Mucosa of descending colon (tissue), 3 donors: Measurements from ENCODE around the gene GPR158. TPM values are rescaled to one million over a fixed set of nuclear protein-coding genes. Genes with fewer than 3 reads are reported as not detected.

Source experiments
- ATAC-seq: fragments of 200-7000 bp; cut with Tn5 transposase; one replicate; pipeline ENCODE4 v1.9.1; 2020; ENCODE audit warnings: mild to moderate bottlenecking, moderate library complexity
- DNase-seq, 3 donors: peaks; one replicate each; pipeline ENCODE4 v3.0.0-alpha.2; 2020
- H3K36me3 ChIP-seq: fragments of 200-600 bp; one replicate; pipeline ENCODE4 v1.8.0; 2021; ENCODE audit warnings: low read depth, mild to moderate bottlenecking
- H3K4me1 ChIP-seq: fragments of 200-600 bp; one replicate; pipeline ENCODE4 v1.8.0; 2021; ENCODE audit warnings: low read depth, mild to moderate bottlenecking
- H3K4me3 ChIP-seq: fragments of 200-600 bp; one replicate; pipeline ENCODE4 v1.8.0; 2021; ENCODE audit warnings: mild to moderate bottlenecking
- H3K9me3 ChIP-seq: fragments of 200-600 bp; one replicate; pipeline ENCODE4 v1.8.0; 2021; ENCODE audit warnings: mild to moderate bottlenecking
- intact Hi-C, 2 donors: fragments of 100-400 bp; cut with DNase I in 1 of 2; cut with micrococcal nuclease in 1 of 2; formaldehyde crosslinking; loops; one replicate each; pipeline versions ENCODE4 v1.11.0 to v1.11.1; 2022; cut with DNase I, micrococcal nuclease
- total RNA-seq, 3 donors: library from RNA; stranded (reverse); fragmentation: NEBNext Ultra II Directional in 2 of 3; extraction: Animal tissue kit (Norgen Biotek cat#: 25700) in 2 of 3; gene quantifications; one replicate each; pipeline versions ENCODE4 v1.2.1 to v1.2.4, GENCODE V29; 2021 to 2023
- TF ChIP-seq, protein P1 (sequence below): fragments of 200-600 bp; IDR thresholded peaks from one replicate; pipeline ENCODE4 v1.8.0; 2022; ENCODE audit warnings: antibody characterized with exemption, mild to moderate bottlenecking
- donor health status: DM: no; HTN: no; CAD: no; lungs with moderate emphysema.
- donor health status: DM: no; HTN: no; CAD: no.
- donor health status: DM: no; HTN: yes; CAD: no.

GPR158 gene
- total RNA-seq, 3 donors from 2014 or later, result 0.20 to 0.51 (median 0.24) TPM

DNA sequence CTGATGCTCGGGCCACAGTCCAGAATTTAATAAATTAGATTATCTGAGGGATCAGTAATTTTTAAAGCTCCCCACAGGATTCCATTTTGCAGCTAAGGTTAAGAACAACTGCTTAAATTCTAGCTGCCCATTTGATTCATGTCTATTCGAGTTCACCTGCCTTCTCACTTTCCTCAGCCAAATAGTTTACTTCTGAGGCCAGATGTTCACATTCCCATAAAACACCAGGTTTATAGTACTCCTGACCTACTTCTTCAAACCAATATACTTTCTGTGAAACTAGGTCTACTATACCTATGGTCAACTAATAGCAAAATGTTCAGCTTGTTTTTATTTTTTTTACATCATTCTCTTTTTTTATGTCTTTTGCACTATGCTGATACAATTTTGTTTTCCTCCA, 86.3 kb downstream of the GPR158 start:
- TF ChIP-seq, protein P1, sequence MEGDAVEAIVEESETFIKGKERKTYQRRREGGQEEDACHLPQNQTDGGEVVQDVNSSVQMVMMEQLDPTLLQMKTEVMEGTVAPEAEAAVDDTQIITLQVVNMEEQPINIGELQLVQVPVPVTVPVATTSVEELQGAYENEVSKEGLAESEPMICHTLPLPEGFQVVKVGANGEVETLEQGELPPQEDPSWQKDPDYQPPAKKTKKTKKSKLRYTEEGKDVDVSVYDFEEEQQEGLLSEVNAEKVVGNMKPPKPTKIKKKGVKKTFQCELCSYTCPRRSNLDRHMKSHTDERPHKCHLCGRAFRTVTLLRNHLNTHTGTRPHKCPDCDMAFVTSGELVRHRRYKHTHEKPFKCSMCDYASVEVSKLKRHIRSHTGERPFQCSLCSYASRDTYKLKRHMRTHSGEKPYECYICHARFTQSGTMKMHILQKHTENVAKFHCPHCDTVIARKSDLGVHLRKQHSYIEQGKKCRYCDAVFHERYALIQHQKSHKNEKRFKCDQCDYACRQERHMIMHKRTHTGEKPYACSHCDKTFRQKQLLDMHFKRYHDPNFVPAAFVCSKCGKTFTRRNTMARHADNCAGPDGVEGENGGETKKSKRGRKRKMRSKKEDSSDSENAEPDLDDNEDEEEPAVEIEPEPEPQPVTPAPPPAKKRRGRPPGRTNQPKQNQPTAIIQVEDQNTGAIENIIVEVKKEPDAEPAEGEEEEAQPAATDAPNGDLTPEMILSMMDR, result no peak
- Histone ChIP-seq H3K4me1 (no peaks in the 10 kb centered on the region), H3K9me3 (no peaks in the 10 kb centered on the region), H3K4me3 (no peak overlapping the region), H3K36me3 (no peaks in the 10 kb centered on the region)
- intact Hi-C loops, result no loop called here
- DNase-seq (no peak), ATAC-seq (no peak)

DNA sequence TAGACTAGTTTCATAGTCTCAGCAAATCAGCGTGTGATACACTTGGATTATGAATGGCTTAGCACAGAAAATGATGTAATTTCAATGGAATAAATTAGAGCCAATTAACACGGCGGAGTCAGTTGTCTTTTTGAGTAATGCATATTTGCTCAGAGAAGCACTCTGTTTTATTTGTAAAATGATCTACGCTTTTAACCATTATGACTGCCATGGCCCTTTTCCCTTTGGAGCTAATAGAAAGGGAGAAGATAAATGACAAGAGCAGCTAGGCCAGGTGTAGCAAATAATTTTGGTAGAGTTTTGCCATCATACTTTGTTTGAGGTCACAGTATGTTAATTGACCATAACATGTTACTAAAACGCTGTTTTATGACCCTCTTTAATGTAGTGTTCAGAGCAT, 86.8 kb downstream of the GPR158 start:
- ATAC-seq (no peak), DNase-seq (no peak)
- no peak overlapping the region for H3K4me3 ChIP-seq
- TF ChIP-seq, protein P1, result no peak
- intact Hi-C loops, result no loop called here
- no peaks in the 10 kb centered on the region for H3K9me3 ChIP-seq
- no peaks in the 10 kb centered on the region for H3K36me3 ChIP-seq
- H3K4me1 ChIP-seq, result no peaks in the 10 kb centered on the region

DNA sequence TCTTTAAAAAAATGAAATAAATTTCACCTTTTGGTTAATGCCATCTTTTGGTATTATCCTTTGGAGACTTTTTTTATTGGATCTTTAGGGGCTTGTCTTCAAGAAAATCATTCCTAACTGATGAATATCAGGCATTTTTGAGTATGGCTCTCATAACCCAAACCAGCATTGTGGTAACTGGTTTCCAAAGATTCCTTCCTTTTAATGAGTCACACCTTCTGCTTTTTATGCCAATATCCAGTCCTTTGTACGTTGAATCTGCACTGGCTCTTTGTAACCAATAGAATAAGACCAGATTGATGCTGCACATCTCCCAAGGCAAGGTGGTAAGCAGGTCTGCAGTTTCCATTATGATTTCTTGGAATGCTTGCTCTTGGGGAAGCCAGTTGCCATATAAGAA, 89.1 kb downstream of the GPR158 start:
- no peaks in the 10 kb centered on the region for H3K36me3 ChIP-seq
- H3K4me1 ChIP-seq, result no peaks in the 10 kb centered on the region
- ATAC-seq (no peak), DNase-seq (no peak)
- H3K9me3 ChIP-seq, result no peaks in the 10 kb centered on the region
- intact Hi-C loops, result no loop called here
- H3K4me3 ChIP-seq, result no peak overlapping the region
- TF ChIP-seq, protein P1, result no peak

DNA sequence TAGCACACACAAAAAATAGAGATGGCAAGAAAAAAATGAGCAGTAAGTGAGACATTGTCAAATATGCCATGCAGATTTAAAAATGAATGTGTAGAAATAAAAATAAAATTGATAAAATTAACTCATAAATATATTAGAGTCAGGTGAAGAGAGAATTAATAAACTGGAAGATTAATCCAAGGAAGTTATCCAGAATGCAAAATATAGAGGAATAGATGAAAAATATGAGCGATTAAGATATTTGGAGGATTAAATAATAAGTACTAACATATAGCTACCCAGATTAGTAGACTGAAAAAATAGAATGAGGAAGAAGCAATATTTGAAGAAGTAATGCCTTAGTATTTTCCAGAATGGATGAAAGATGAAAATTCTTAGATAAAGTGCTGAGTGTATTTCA, 103.4 kb downstream of the GPR158 start:
- no peaks in the 10 kb centered on the region for H3K36me3 ChIP-seq
- TF ChIP-seq, protein P1, result no peak
- no peaks in the 10 kb centered on the region for H3K4me1 ChIP-seq
- intact Hi-C loops, result no loop called here
- no peak overlapping the region for H3K4me3 ChIP-seq
- DNase-seq (no peak), ATAC-seq (no peak)
- peaks cover 9% of the 10 kb centered on the region for H3K9me3 ChIP-seq

DNA sequence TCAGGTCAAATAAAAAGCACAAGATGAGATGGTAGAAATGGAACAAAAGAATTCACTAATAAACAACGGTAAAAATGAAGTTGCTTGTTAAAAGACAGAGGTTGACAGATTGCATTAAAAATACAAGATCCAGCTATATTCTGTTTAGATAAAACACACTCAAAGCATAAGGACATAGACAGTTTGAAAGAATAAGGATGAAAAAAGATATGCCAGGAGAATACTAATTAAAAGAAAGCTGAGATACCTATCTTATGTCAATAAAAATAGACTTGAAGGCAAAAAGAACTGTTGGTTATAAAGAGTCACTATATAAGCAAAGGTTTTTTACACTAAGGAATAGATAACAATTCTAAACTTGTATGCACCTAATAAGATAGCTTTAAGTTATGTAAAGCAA, 105.3 kb downstream of the GPR158 start:
- intact Hi-C loops, result no loop called here
- DNase-seq, result no peak
- TF ChIP-seq, protein P1, result no peak
- ATAC-seq, result no peak
- Histone ChIP-seq H3K4me3 (no peak overlapping the region), H3K9me3 (peaks cover 9% of the 10 kb centered on the region), H3K4me1 (no peaks in the 10 kb centered on the region), H3K36me3 (no peaks in the 10 kb centered on the region)

DNA sequence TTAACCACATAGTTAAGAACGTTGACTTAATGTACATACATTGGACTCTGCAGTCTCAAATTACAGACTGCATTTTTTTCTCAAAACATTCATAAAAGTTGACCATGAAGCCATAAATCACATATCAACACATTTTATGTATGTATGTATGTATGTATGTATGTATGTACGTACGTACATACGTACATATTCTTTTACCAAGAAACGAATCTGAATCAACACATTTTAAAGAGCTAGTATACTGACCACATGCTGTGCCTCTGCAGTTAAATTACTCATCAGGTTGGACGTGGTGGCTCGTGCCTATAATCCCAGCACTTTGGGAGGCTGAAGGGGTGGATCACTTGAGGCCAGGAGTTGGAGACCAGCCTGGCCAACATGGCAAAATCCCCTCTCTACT, 105.8 kb downstream of the GPR158 start:
- Histone ChIP-seq H3K4me3 (no peak overlapping the region), H3K4me1 (no peaks in the 10 kb centered on the region), H3K36me3 (no peaks in the 10 kb centered on the region), H3K9me3 (peaks cover 10% of the 10 kb centered on the region)
- ATAC-seq (no peak), DNase-seq (no peak)
- TF ChIP-seq, protein P1, result no peak
- intact Hi-C loops, result no loop called here
